ENCODE measurements around the gene LAMA4.

Gene LAMA4

DNA sequence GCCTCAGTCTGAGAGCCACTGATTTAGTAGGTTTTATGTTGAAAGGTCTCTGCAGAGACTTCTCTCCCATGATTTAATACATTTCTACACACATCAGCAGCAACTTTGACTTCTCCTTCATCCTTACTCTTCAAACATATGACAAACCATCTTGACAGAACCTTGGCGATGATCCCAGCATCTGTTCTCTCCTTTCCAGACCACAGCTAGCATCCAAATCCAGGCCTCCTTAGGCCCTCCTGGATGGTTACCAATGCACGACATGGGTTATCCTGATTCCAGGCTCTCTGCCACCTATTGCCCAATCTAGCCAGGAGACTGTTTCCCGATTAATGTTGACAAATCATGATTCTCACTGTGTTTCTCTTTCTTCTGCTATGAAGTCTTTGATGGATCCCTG lies 16.8 kb downstream of the LAMA4 start:
- peak; percentile 75 for DNase-seq
- peaks cover 27% of the 10 kb centered on the region for H3K4me1 ChIP-seq
- TF ChIP-seq, protein P1, sequence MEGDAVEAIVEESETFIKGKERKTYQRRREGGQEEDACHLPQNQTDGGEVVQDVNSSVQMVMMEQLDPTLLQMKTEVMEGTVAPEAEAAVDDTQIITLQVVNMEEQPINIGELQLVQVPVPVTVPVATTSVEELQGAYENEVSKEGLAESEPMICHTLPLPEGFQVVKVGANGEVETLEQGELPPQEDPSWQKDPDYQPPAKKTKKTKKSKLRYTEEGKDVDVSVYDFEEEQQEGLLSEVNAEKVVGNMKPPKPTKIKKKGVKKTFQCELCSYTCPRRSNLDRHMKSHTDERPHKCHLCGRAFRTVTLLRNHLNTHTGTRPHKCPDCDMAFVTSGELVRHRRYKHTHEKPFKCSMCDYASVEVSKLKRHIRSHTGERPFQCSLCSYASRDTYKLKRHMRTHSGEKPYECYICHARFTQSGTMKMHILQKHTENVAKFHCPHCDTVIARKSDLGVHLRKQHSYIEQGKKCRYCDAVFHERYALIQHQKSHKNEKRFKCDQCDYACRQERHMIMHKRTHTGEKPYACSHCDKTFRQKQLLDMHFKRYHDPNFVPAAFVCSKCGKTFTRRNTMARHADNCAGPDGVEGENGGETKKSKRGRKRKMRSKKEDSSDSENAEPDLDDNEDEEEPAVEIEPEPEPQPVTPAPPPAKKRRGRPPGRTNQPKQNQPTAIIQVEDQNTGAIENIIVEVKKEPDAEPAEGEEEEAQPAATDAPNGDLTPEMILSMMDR (IDR thresholded peaks at IDR 0.05; ENCODE audit: low read depth, low read length) = no peak

DNA sequence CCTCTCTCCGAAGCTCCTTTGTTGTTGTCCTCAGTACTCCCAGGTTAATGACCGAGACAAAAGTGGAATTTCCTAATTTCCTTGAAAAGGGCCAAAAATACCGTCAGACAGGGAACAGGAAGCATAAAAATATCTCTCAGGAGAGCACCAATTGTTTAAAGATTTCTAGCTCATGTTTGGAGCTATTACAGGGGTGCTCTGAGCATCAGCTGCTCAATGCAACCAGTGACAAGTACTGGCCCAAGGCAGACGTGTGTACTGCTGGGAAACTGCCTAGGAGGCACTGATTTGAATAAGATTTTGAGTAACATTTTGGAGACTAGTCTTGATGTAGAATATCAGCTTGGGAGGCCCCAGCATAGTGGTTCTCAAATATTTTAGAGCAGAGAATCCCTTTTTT lies 17.3 kb downstream of the LAMA4 start:
- Histone ChIP-seq H3K36me3 (no peaks in the 10 kb centered on the region), H3K4me3 (ENCODE audit: low read depth, low read length) (no peak overlapping the region), H3K27me3 (no peaks in the 10 kb centered on the region), H3K9me3 (no peaks in the 10 kb centered on the region), H3K4me1 (peaks cover 27% of the 10 kb centered on the region)
- TF ChIP-seq, protein P1 (IDR thresholded peaks at IDR 0.05; ENCODE audit: low read depth, low read length) = no peak
- no peak for DNase-seq

More for the DNA sequence above, 16.8 kb downstream of the LAMA4 start:
- Histone ChIP-seq H3K27me3 (no peaks in the 10 kb centered on the region), H3K4me3 (ENCODE audit: low read depth, low read length) (no peak overlapping the region), H3K9me3 (no peaks in the 10 kb centered on the region), H3K36me3 (no peaks in the 10 kb centered on the region)

DNA sequence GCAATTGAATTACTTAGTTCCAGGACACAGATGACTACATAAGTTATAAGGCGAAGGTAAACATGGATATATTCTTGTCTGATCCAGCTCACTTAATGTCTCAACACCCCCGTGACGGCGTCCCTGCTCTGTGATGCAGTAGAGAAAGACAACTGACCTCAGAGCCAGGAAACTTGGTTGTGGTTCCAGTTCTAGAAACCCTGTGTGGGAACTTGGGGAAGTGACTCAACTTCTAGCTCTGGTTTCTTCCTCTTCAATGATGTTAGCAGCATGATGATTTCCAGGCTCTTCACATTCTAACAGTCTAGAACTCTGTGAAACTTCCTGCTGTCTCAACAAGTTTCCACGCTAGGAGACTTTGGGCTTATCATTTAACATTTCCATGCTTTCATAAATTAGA lies 18.4 kb downstream of the LAMA4 start:
- Histone ChIP-seq H3K4me3 (ENCODE audit: low read depth, low read length) (no peak overlapping the region), H3K27me3 (no peaks in the 10 kb centered on the region), H3K36me3 (no peaks in the 10 kb centered on the region), H3K9me3 (no peaks in the 10 kb centered on the region), H3K4me1 (peaks cover 27% of the 10 kb centered on the region)
- TF ChIP-seq, protein P1 (IDR thresholded peaks at IDR 0.05; ENCODE audit: low read depth, low read length) = no peak
- no peak for DNase-seq

DNA sequence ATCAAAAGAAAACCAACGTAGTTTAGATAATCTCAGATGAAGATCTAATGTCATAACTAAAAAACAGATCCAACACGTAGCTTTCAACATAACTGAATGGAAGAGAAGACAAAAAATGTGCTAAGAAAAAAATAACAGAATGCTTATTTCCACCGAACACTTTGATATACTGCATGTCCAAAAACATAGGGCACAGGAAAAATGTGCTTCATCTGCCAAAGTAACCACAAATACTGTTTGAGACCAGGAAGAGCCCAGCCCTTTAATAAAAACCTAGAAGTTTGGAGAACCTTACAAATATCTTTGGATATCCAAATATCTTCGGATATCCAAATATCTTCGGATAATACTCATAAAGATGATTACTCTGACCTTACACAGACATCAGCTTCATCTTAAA lies 19.8 kb downstream of the LAMA4 start:
- no peak for DNase-seq
- TF ChIP-seq, protein P1 (IDR thresholded peaks at IDR 0.05; ENCODE audit: low read depth, low read length) = no peak
- H3K4me3 ChIP-seq (ENCODE audit: low read depth, low read length) = no peak overlapping the region
- peaks cover 27% of the 10 kb centered on the region for H3K4me1 ChIP-seq
- no peaks in the 10 kb centered on the region for H3K27me3 ChIP-seq
- no peaks in the 10 kb centered on the region for H3K36me3 ChIP-seq
- H3K9me3 ChIP-seq = no peaks in the 10 kb centered on the region

DNA sequence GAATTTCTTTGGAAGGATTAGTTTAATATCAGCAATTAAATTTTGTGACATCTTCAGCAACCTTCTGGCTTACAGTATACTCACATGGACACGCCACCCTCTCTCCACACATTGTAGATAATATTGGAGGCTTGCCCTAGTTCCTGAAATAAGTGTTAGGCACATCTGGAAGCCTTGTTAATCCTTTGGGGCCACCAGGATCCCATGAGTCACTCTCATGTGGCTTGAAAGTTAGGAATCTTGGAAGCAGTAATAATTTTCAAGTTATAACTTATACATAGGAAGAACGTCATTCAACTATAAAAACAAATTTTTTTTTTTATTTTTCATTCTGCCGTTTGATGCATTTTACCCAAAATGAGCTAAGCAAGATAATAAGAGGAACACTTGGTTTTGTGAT lies 20.5 kb downstream of the LAMA4 start:
- Histone ChIP-seq H3K36me3 (no peaks in the 10 kb centered on the region), H3K4me3 (ENCODE audit: low read depth, low read length) (no peak overlapping the region), H3K4me1 (peaks cover 27% of the 10 kb centered on the region), H3K9me3 (no peaks in the 10 kb centered on the region), H3K27me3 (no peaks in the 10 kb centered on the region)
- DNase-seq = no peak
- TF ChIP-seq, protein P1 (IDR thresholded peaks at IDR 0.05; ENCODE audit: low read depth, low read length) = no peak

DNA sequence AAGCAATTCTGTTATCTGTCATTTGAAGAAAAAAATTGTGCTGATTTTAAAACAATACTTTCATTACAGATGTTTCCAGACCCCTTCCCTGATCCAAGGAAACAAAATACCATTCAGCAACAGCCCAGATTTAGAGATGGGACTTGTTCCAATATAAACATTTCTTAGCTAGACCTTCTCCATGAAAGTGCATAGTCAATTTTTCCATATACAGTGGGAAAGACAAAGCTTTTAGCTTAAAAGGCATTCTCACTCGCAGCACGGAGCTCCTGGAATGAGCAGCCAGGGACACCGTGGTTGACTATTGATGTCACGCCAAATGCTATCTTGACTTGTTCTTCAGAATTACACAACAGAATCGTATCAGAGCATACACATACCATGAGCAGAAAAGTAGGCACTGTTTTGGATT lies 21.5 kb downstream of the LAMA4 start:
- no peaks in the 10 kb centered on the region for H3K27me3 ChIP-seq
- TF ChIP-seq, protein P1 (IDR thresholded peaks at IDR 0.05; ENCODE audit: low read depth, low read length) = no peak
- peaks cover 24% of the 10 kb centered on the region for H3K4me1 ChIP-seq
- H3K36me3 ChIP-seq = no peaks in the 10 kb centered on the region
- DNase-seq = peak; percentile 38
- H3K4me3 ChIP-seq (ENCODE audit: low read depth, low read length) = peak overlapping the region; percentile 18; the same call in 1 of the 2 replicates
- H3K9me3 ChIP-seq = no peaks in the 10 kb centered on the region

Data from BE2C (cell line).